GM23248 (cell line): Measurements from ENCODE around the gene ATP2C2. TPM values are rescaled to one million over a fixed set of nuclear protein-coding genes. Genes with fewer than 3 reads are reported as not detected.
A peak's percentile ranks its signal among the peaks of the same experiment; 100 is the strongest.

ENCODE experiments used
- DNase-seq: peaks from one replicate; pipeline ENCODE4 v3.0.0-alpha.2; 2015
- H2AFZ ChIP-seq: fragments of 200-600 bp; sonication (generic); 2 replicates; pipeline ENCODE4 v1.6.1; 2016; ENCODE audit warnings: antibody characterized with exemption
- H3F3A ChIP-seq: fragments of 200-600 bp; sonication (generic); 2 replicates; pipeline ENCODE4 v1.6.1; 2016; ENCODE audit warnings: mild to moderate bottlenecking, antibody characterized with exemption, mixed run types; ENCODE audit not compliant: insufficient read depth
- H3K27ac ChIP-seq: fragments of 200-600 bp; sonication (generic); 2 replicates; pipeline ENCODE4 v1.5.1; 2016; ENCODE audit warnings: mild to moderate bottlenecking
- H3K27me3 ChIP-seq: fragments of 200-600 bp; sonication (generic); replicated peaks from 2 replicates; pipeline ENCODE4 v1.6.1; 2016; ENCODE audit warnings: mild to moderate bottlenecking; ENCODE audit not compliant: insufficient read depth
- H3K36me3 ChIP-seq: fragments of 200-600 bp; sonication (generic); 2 replicates; pipeline ENCODE4 v1.6.1; 2016; ENCODE audit warnings: low read depth, mild to moderate bottlenecking
- H3K4me1 ChIP-seq: fragments of 200-600 bp; sonication (generic); 2 replicates; pipeline ENCODE4 v1.6.1; 2016; ENCODE audit warnings: mild to moderate bottlenecking; ENCODE audit not compliant: insufficient read depth
- H3K4me2 ChIP-seq: fragments of 200-600 bp; sonication (generic); one replicate; pipeline ENCODE4 v1.6.1; 2016; ENCODE audit warnings: mild to moderate bottlenecking; ENCODE audit not compliant: unreplicated experiment
- H3K4me3 ChIP-seq: fragments of 200-600 bp; sonication (generic); 2 replicates; pipeline ENCODE4 v1.5.1; 2016; ENCODE audit warnings: mild to moderate bottlenecking
- H3K79me2 ChIP-seq: fragments of 200-600 bp; sonication (generic); 2 replicates; pipeline ENCODE4 v1.6.1; 2016; ENCODE audit warnings: mild to moderate bottlenecking; ENCODE audit not compliant: insufficient read depth
- H3K9ac ChIP-seq: fragments of 200-600 bp; sonication (generic); 2 replicates; pipeline ENCODE4 v1.6.1; 2016; ENCODE audit warnings: mild to moderate bottlenecking
- H3K9me2 ChIP-seq: fragments of 200-600 bp; sonication (generic); 2 replicates; pipeline ENCODE4 v1.6.1; 2016; ENCODE audit warnings: mixed run types, mild to moderate bottlenecking, moderate library complexity; ENCODE audit not compliant: insufficient read depth
- H3K9me3 ChIP-seq: fragments of 200-600 bp; sonication (generic); one replicate; pipeline ENCODE4 v1.6.1; 2017; ENCODE audit warnings: low read depth
- H4K20me1 ChIP-seq: fragments of 200-600 bp; sonication (generic); 2 replicates; pipeline ENCODE4 v1.6.0; 2016; ENCODE audit not compliant: insufficient read depth
- EZH2 ChIP-seq: fragments of 200-600 bp; sonication (generic); IDR thresholded peaks from 2 replicates; pipeline ENCODE4 v1.6.1; 2018; ENCODE audit warnings: antibody characterized with exemption, mild to moderate bottlenecking; ENCODE audit not compliant: insufficient read depth, poor library complexity, severe bottlenecking
- EZH2phosphoT487 ChIP-seq: fragments of 200-600 bp; sonication (generic); IDR thresholded peaks from 2 replicates; pipeline ENCODE4 v1.6.1; 2018; ENCODE audit warnings: antibody characterized with exemption, moderate library complexity, mild to moderate bottlenecking, low read depth; ENCODE audit not compliant: insufficient read depth
- WGBS, 2 experiments: methylation state at CpG; one replicate each; pipeline ENCODE4 v1.1.6; 2015 to 2017; ENCODE audit warnings: low lambda C conversion rate in 2 of 2, low coverage in 1 of 2; ENCODE audit errors: missing lambda C conversion rate in 2 of 2; 5-methylcytosine and 5-hydroxymethylcytosine counted together
- in situ Hi-C: fragments of 300-500 bp; cut with MboI; formaldehyde crosslinking; loops from 2 replicates; pipeline ENCODE4 v1.15.0; 2020
- polyA plus RNA-seq: library from polyadenylated mRNA; unstranded; fragments of >200 nt; fragmentation: Nextera tagmentation; extraction: Ambion mirVana; gene quantifications from 2 replicates; pipeline ENCODE4 v1.2.1, GENCODE V29; 2016
- total RNA-seq: library from RNA; depleted of rRNA; stranded (reverse); fragments of >200 nt; shearing (Covaris generic); gene quantifications from 2 replicates; pipeline ENCODE4 v1.2.3, GENCODE V29; 2014; rRNA removed

Gene ATP2C2
- total and polyA plus RNA-seq, 2 experiments from 2014 or later = 0.84 TPM; not detected in 1

DNA sequence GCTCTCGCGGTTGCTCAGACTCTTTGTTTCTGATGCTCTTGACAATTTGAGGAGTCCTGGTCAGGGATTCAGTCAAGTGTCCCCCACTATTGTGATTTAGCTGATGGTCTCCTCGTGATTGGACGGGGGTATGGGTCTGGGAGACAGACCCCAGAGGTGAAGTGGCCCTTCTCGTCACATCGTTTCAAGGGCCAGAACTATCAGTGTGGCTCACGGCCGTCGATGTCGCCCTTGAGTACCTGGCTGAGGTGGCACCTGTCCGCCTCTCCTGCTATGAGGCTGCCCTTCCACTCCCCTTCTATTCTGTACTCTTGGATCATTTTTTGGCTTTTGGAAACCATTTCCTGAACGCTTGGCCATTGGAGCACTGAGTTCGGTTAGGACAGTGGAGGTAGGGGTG lies 143.5 kb downstream of the ATP2C2 start:
- Histone ChIP-seq H3K9ac (no peak overlapping the region), H3F3A (no peaks in the 10 kb centered on the region), H3K4me2 (no peak overlapping the region), H3K9me3 (no peaks in the 10 kb centered on the region), H3K4me3 (no peak overlapping the region), H4K20me1 (no peaks in the 10 kb centered on the region), H3K4me1 (peaks cover 12% of the 10 kb centered on the region), H3K36me3 (no peaks in the 10 kb centered on the region), H3K27me3 (no peaks in the 10 kb centered on the region), H2AFZ (no peak overlapping the region), H3K79me2 (no peaks in the 10 kb centered on the region), H3K27ac (no peak overlapping the region), H3K9me2 (no peaks in the 10 kb centered on the region)
- DNase-seq = no peak
- 60 to 62% methylated on average over 13 of the region's 13 CpGs for WGBS, 2 experiments
- TF ChIP-seq EZH2phosphoT487 (no peak), EZH2 (no peak)
- in situ Hi-C loops = loop anchor here (5.0 kb wide), 2 partner anchors 110 to 215 kb away; no protein-coding TSS in a partner anchor

- H3K9ac ChIP-seq = no peak overlapping the region
- H3K79me2 ChIP-seq = no peaks in the 10 kb centered on the region
- no peak overlapping the region for H3K4me3 ChIP-seq
- H3K27me3 ChIP-seq = no peaks in the 10 kb centered on the region
- H2AFZ ChIP-seq = no peak overlapping the region
- H4K20me1 ChIP-seq = no peaks in the 10 kb centered on the region
- H3F3A ChIP-seq = peaks cover 9% of the 10 kb centered on the region; the same call in 1 of the 2 replicates
- no peak overlapping the region for H3K4me2 ChIP-seq
- no peaks in the 10 kb centered on the region for H3K9me3 ChIP-seq
- H3K27ac ChIP-seq = no peak overlapping the region
- peaks cover 11% of the 10 kb centered on the region for H3K4me1 ChIP-seq
- no peaks in the 10 kb centered on the region for H3K36me3 ChIP-seq
- WGBS, 2 experiments = 75 to 82% methylated on average over 10 of the region's 10 CpGs
- no peaks in the 10 kb centered on the region for H3K9me2 ChIP-seq
- in situ Hi-C loops = loop anchor here (5.0 kb wide), 2 partner anchors 109 to 214 kb away; no protein-coding TSS in a partner anchor
- peak; percentile 52 for DNase-seq
- TF ChIP-seq EZH2phosphoT487 (no peak), EZH2 (no peak)
Measured at GRCh38 chr16:84513123-84513522, 144.8 kb downstream of the ATP2C2 start.

- no peaks in the 10 kb centered on the region for H3K36me3 ChIP-seq
- no peaks in the 10 kb centered on the region for H3K27me3 ChIP-seq
- 84 to 97% methylated on average over 10 to 11 of the region's 11 CpGs for WGBS, 2 experiments
- H3F3A ChIP-seq = peaks cover 9% of the 10 kb centered on the region; the same call in 1 of the 2 replicates
- in situ Hi-C loops = loop anchor here (5.0 kb wide), 2 partner anchors 109 to 214 kb away; no protein-coding TSS in a partner anchor
- no peak overlapping the region for H2AFZ ChIP-seq
- no peaks in the 10 kb centered on the region for H4K20me1 ChIP-seq
- H3K79me2 ChIP-seq = no peaks in the 10 kb centered on the region
- TF ChIP-seq EZH2 = no peak
- no peak for TF ChIP-seq EZH2phosphoT487
- no peaks in the 10 kb centered on the region for H3K9me2 ChIP-seq
- H3K9ac ChIP-seq = no peak overlapping the region
- H3K27ac ChIP-seq = no peak overlapping the region
- H3K4me2 ChIP-seq = no peak overlapping the region
- peaks cover 15% of the 10 kb centered on the region for H3K4me1 ChIP-seq
- no peak overlapping the region for H3K4me3 ChIP-seq
- no peak for DNase-seq
- no peaks in the 10 kb centered on the region for H3K9me3 ChIP-seq
Measured at GRCh38 chr16:84513666-84514065, 145.3 kb downstream of the ATP2C2 start.

Other genes with a start within 250 kb of the ATP2C2 start
- gene HSDL1, start 223.4 kb upstream of the ATP2C2 start, total RNA-seq = 17.0 and 19.9 TPM in 2 replicates
- gene HSDL1, start 223.4 kb upstream of the ATP2C2 start, polyA plus RNA-seq = 10.8 and 12.0 TPM in 2 replicates
- not detected in 2 replicates for gene DNAAF1, start 223.2 kb upstream of the ATP2C2 start, total RNA-seq
- not detected in 2 replicates for gene DNAAF1, start 223.2 kb upstream of the ATP2C2 start, polyA plus RNA-seq
- 24.7 and 31.5 TPM in 2 replicates for gene TAF1C, start 181.5 kb upstream of the ATP2C2 start, total RNA-seq
- gene TAF1C, start 181.5 kb upstream of the ATP2C2 start, polyA plus RNA-seq = 13.5 and 18.1 TPM in 2 replicates
- not detected in 2 replicates for gene ADAD2, start 177.4 kb upstream of the ATP2C2 start, total RNA-seq
- not detected in 2 replicates for gene ADAD2, start 177.4 kb upstream of the ATP2C2 start, polyA plus RNA-seq
- gene KCNG4, start 128.5 kb upstream of the ATP2C2 start, total RNA-seq = not detected in 2 replicates
- gene KCNG4, start 128.5 kb upstream of the ATP2C2 start, polyA plus RNA-seq = not detected in 2 replicates
- 0.13 and 0.76 TPM in 2 replicates for gene WFDC1, start 73.7 kb upstream of the ATP2C2 start, total RNA-seq
- 0.35 and 0.87 TPM in 2 replicates for gene WFDC1, start 73.7 kb upstream of the ATP2C2 start, polyA plus RNA-seq
- gene MEAK7, start 136.1 kb downstream of the ATP2C2 start, total RNA-seq = 45.6 and 57.5 TPM in 2 replicates
- gene MEAK7, start 136.1 kb downstream of the ATP2C2 start, polyA plus RNA-seq = 62.0 and 62.7 TPM in 2 replicates
- gene COTL1, start 249.5 kb downstream of the ATP2C2 start, total RNA-seq = 144 and 145 TPM in 2 replicates
- gene COTL1, start 249.5 kb downstream of the ATP2C2 start, polyA plus RNA-seq = 370 and 399 TPM in 2 replicates